SH-SY5Y (cell line): ENCODE data around the gene FRA10AC1.

ENCODE experiments used
- GATA2 ChIP-seq: IDR thresholded peaks from 2 replicates; pipeline ENCODE4 v1.6.1; 2011; ENCODE audit warnings: mild to moderate bottlenecking, low read depth, low read length
- GATA3 ChIP-seq: IDR thresholded peaks from 2 replicates; pipeline ENCODE4 v1.6.1; 2011; ENCODE audit warnings: low read depth, mild to moderate bottlenecking, low read length, moderate library complexity

- TF ChIP-seq GATA2 = no peak
- TF ChIP-seq GATA3 = no peak
These were observed 46.2 kb downstream of the FRA10AC1 start for GRCh38 chr10:93656155-93656554.
